ENCODE data around the gene UBE2U.

DNA sequence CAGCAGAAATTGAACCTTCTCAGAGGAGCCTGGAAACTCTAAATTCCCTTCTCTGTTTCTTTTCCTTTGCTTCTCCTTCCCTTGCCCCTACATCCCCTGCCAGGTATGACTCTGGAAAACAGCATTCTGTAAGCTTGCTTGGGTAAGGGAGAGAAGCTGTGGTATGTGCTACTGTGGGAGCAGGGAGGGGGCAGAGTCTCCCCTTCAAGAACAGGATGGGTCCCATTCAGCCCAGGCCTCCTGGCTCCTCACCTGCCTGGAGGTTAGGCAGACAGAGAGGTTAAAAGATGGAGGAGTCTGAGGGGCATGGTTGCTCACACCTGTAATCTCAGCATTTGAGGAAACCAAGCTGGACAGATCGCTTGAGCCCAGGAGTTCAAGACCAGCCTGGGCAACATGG lies 40.6 kb upstream of the UBE2U start:
- TF ChIP-seq, protein P1, sequence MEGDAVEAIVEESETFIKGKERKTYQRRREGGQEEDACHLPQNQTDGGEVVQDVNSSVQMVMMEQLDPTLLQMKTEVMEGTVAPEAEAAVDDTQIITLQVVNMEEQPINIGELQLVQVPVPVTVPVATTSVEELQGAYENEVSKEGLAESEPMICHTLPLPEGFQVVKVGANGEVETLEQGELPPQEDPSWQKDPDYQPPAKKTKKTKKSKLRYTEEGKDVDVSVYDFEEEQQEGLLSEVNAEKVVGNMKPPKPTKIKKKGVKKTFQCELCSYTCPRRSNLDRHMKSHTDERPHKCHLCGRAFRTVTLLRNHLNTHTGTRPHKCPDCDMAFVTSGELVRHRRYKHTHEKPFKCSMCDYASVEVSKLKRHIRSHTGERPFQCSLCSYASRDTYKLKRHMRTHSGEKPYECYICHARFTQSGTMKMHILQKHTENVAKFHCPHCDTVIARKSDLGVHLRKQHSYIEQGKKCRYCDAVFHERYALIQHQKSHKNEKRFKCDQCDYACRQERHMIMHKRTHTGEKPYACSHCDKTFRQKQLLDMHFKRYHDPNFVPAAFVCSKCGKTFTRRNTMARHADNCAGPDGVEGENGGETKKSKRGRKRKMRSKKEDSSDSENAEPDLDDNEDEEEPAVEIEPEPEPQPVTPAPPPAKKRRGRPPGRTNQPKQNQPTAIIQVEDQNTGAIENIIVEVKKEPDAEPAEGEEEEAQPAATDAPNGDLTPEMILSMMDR (IDR thresholded peaks at IDR 0.05; ENCODE audit: low read depth, low read length, poor library complexity, severe bottlenecking): no peak
- no peak for TF ChIP-seq EZH2phosphoT487 (IDR thresholded peaks at IDR 0.05; ENCODE audit: borderline replicate concordance, low read length)
